SK-N-MC (cell line): Measurements from ENCODE around the gene TLR10.

Source experiments
- DNase-seq: peaks from one replicate; pipeline ENCODE4 v3.0.0-alpha.2; 2011; ENCODE audit warnings: low read depth, low spot score
- H3K27ac ChIP-seq: fragments of 200-600 bp; sonication (generic); 2 replicates; pipeline ENCODE4 v1.5.1; 2016; ENCODE audit warnings: mixed run types
- H3K36me3 ChIP-seq: fragments of 200-600 bp; sonication (generic); 2 replicates; pipeline ENCODE4 v1.6.1; 2017; ENCODE audit warnings: antibody characterized with exemption, low read length, mixed read lengths; ENCODE audit not compliant: insufficient read depth
- H3K4me3 ChIP-seq: fragments of 200-600 bp; sonication (generic); 2 replicates; pipeline ENCODE4 v1.5.1; 2016
- H3K9ac ChIP-seq: fragments of 200-600 bp; sonication (generic); 2 replicates; pipeline ENCODE4 v1.8.0; 2017; ENCODE audit warnings: mixed run types, mixed read lengths; ENCODE audit not compliant: insufficient read length
- H3K9me3 ChIP-seq: fragments of 200-600 bp; sonication (generic); 2 replicates; pipeline ENCODE4 v1.6.1; 2017; ENCODE audit warnings: low read depth, mild to moderate bottlenecking, antibody characterized with exemption, low read length, moderate library complexity, mixed read lengths
- EZH2 ChIP-seq: fragments of 200-600 bp; sonication (generic); IDR thresholded peaks from one replicate; pipeline ENCODE4 v1.6.1; 2017; ENCODE audit warnings: antibody characterized with exemption
- FOXP2 ChIP-seq: optimal IDR thresholded peaks from 2 replicates; pipeline ENCODE3; 2011; ENCODE audit warnings: mild to moderate bottlenecking, moderate library complexity; ENCODE audit not compliant: insufficient read depth; ENCODE audit errors: extremely low read length, control extremely low read depth
- POLR2AphosphoS5 ChIP-seq: IDR thresholded peaks from 2 replicates; pipeline ENCODE4 v1.6.1; 2012; ENCODE audit warnings: mild to moderate bottlenecking, low read depth, low read length, borderline replicate concordance

Gene TLR10

GRCh38 chr4:38803833-38804653, 21.3 kb upstream of the TLR10 start:
- Histone ChIP-seq H3K4me3 (no peak overlapping the region), H3K27ac (peak overlapping the region; percentile 19; the same call in 1 of the 2 replicates), H3K9ac (no peak overlapping the region), H3K36me3 (no peaks in the 10 kb centered on the region), H3K9me3 (no peaks in the 10 kb centered on the region)
- no peak for TF ChIP-seq POLR2AphosphoS5
- TF ChIP-seq EZH2, result no peak
- no peak for TF ChIP-seq FOXP2
- no peak for DNase-seq

GRCh38 chr4:38802561-38803355, 20.0 kb upstream of the TLR10 start:
- no peak for DNase-seq
- Histone ChIP-seq H3K4me3 (no peak overlapping the region), H3K9me3 (no peaks in the 10 kb centered on the region), H3K36me3 (no peaks in the 10 kb centered on the region), H3K27ac (no peak overlapping the region), H3K9ac (no peak overlapping the region)
- TF ChIP-seq EZH2 (no peak), POLR2AphosphoS5 (no peak), FOXP2 (no peak)

GRCh38 chr4:38800961-38801450, 18.2 kb upstream of the TLR10 start:
- no peak overlapping the region for H3K9ac ChIP-seq
- no peaks in the 10 kb centered on the region for H3K9me3 ChIP-seq
- H3K27ac ChIP-seq, result no peak overlapping the region
- TF ChIP-seq EZH2, result no peak
- no peak for TF ChIP-seq POLR2AphosphoS5
- TF ChIP-seq FOXP2, result no peak
- no peak overlapping the region for H3K4me3 ChIP-seq
- no peak for DNase-seq
- H3K36me3 ChIP-seq, result no peaks in the 10 kb centered on the region

GRCh38 chr4:38800366-38800765, 17.6 kb upstream of the TLR10 start:
- no peaks in the 10 kb centered on the region for H3K36me3 ChIP-seq
- DNase-seq, result no peak
- H3K27ac ChIP-seq, result no peak overlapping the region
- no peak overlapping the region for H3K4me3 ChIP-seq
- H3K9ac ChIP-seq, result no peak overlapping the region
- no peaks in the 10 kb centered on the region for H3K9me3 ChIP-seq
- no peak for TF ChIP-seq FOXP2
- TF ChIP-seq EZH2, result no peak
- no peak for TF ChIP-seq POLR2AphosphoS5

GRCh38 chr4:38795087-38795486, 12.3 kb upstream of the TLR10 start:
- Histone ChIP-seq H3K9ac (no peak overlapping the region), H3K27ac (no peak overlapping the region), H3K9me3 (no peaks in the 10 kb centered on the region), H3K4me3 (no peak overlapping the region), H3K36me3 (no peaks in the 10 kb centered on the region)
- DNase-seq, result no peak
- TF ChIP-seq POLR2AphosphoS5 (no peak), EZH2 (no peak), FOXP2 (no peak)

- H3K36me3 ChIP-seq, result no peaks in the 10 kb centered on the region
These were observed 11.3 kb upstream of the TLR10 start for GRCh38 chr4:38794051-38794450.

GRCh38 chr4:38791010-38791409, 8.2 kb upstream of the TLR10 start:
- Histone ChIP-seq H3K27ac (no peak overlapping the region), H3K4me3 (no peak overlapping the region), H3K36me3 (no peaks in the 10 kb centered on the region), H3K9me3 (no peaks in the 10 kb centered on the region), H3K9ac (no peak overlapping the region)
- no peak for DNase-seq
- TF ChIP-seq EZH2, result no peak
- no peak for TF ChIP-seq POLR2AphosphoS5
- no peak for TF ChIP-seq FOXP2

More at GRCh38 chr4:38794051-38794450, 11.3 kb upstream of the TLR10 start:
- Histone ChIP-seq H3K27ac (no peak overlapping the region), H3K9me3 (no peaks in the 10 kb centered on the region), H3K4me3 (no peak overlapping the region), H3K9ac (no peak overlapping the region)
- TF ChIP-seq POLR2AphosphoS5 (no peak), EZH2 (no peak), FOXP2 (no peak)
- DNase-seq, result no peak

- no peak for TF ChIP-seq FOXP2
- no peak for TF ChIP-seq EZH2
- TF ChIP-seq POLR2AphosphoS5, result no peak
- no peaks in the 10 kb centered on the region for H3K36me3 ChIP-seq
- no peak overlapping the region for H3K9ac ChIP-seq
- no peak for DNase-seq
- H3K4me3 ChIP-seq, result no peak overlapping the region
- no peaks in the 10 kb centered on the region for H3K9me3 ChIP-seq
- no peak overlapping the region for H3K27ac ChIP-seq
These were observed 5.5 kb upstream of the TLR10 start for GRCh38 chr4:38788317-38788716.
